HCT116 (cell line): ENCODE data around the gene ARHGEF25. TPM values are rescaled to one million over a fixed set of nuclear protein-coding genes. Genes with fewer than 3 reads are reported as not detected.

Experiments
- ATAC-seq: fragments of 200-7000 bp; cut with Tn5 transposase; 2 replicates; pipeline ENCODE4 v1.9.1; 2020; ENCODE audit warnings: mild to moderate bottlenecking, moderate library complexity
- BruUV-seq: library from RNA; stranded (reverse); fragments of 400-500 nt; replicated peaks from 2 replicates; lab custom pipeline; 2021; lab: Mats Ljungman, UMichigan
- CTCF ChIA-PET: fragments of 300-600 bp; sonication (Branson Sonifier 250); formaldehyde crosslinking; loops from one replicate; lab custom pipeline; 2021; ENCODE audit warnings: antibody characterized with exemption; lab: Charles Lee
- POLR2A ChIA-PET: fragments of 300-600, 350-600 bp; sonication (Branson Sonifier 250); formaldehyde crosslinking; loops from one replicate; lab custom pipeline; 2021; ENCODE audit warnings: antibody characterized with exemption; lab: Charles Lee
- RAD21 ChIA-PET, 2 experiments: fragments of 300-600 bp; sonication (Branson Sonifier 250); formaldehyde crosslinking; loops; one replicate each; lab custom pipeline; 2023; ENCODE audit warnings: low total read pairs in 2 of 2; ENCODE audit not compliant: uncharacterized antibody in 2 of 2, unreplicated experiment in 2 of 2, low non-redundant PET in 1 of 2; lab: Charles Lee
- DNase-seq: peaks from one replicate; pipeline ENCODE4 v3.0.0-alpha.2; 2010; ENCODE audit warnings: low read depth, low spot score
- H2AFZ ChIP-seq: fragments of 200-600 bp; shearing (Covaris generic), sonication (generic); 2 replicates; pipeline ENCODE4 v1.6.1; 2017; ENCODE audit warnings: low read depth, mixed run types, mixed read lengths, antibody characterized with exemption, low read length; ENCODE audit not compliant: poor library complexity, severe bottlenecking
- H3K27ac ChIP-seq: 2 replicates; pipeline ENCODE4 v1.5.1; 2012; ENCODE audit warnings: low read depth, low read length
- H3K27me3 ChIP-seq: fragments of 200-600 bp; sonication (generic); 2 replicates; pipeline ENCODE4 v1.6.1; 2016; ENCODE audit warnings: mixed run types, low read length, mixed read lengths; ENCODE audit not compliant: insufficient read depth
- H3K36me3 ChIP-seq, 2 experiments: fragments of 200-500 bp in 1 of 2; fragments of 200-600 bp in 1 of 2; sonication (Bioruptor generic) in 1 of 2; sonication (generic) in 1 of 2; 2 replicates each; pipeline versions ENCODE4 v1.5.1 to v1.6.1; 2014 to 2016; ENCODE audit warnings: low read length in 2 of 2, inconsistent platforms in 1 of 2, mixed read lengths in 1 of 2, mixed run types in 1 of 2; ENCODE audit not compliant: insufficient read depth in 2 of 2, control insufficient read depth in 1 of 2
- H3K4me1 ChIP-seq, 2 experiments: fragments of 200-600 bp in 1 of 2; sonication (generic) in 1 of 2; 2 replicates each; pipeline versions ENCODE4 v1.5.1 to v1.6.1; 2012 to 2017; ENCODE audit warnings: low read length in 2 of 2, inconsistent platforms in 1 of 2, mild to moderate bottlenecking in 1 of 2, mixed read lengths in 1 of 2, mixed run types in 1 of 2, moderate library complexity in 1 of 2; ENCODE audit not compliant: insufficient read depth in 2 of 2, control insufficient read depth in 1 of 2
- H3K4me2 ChIP-seq: fragments of 200-600 bp; sonication (generic); 2 replicates; pipeline ENCODE4 v1.6.1; 2017; ENCODE audit warnings: mixed run types, low read length, mixed read lengths
- H3K4me3 ChIP-seq, 2 experiments: fragments of 200-600 bp in 1 of 2; sonication (generic) in 1 of 2; replicated peaks in 1 of 2; 2 replicates each; pipeline ENCODE4 v1.5.1; 2011 to 2016; ENCODE audit warnings: low read length in 2 of 2, control low read depth in 1 of 2, low read depth in 1 of 2, mild to moderate bottlenecking in 1 of 2, mixed read lengths in 1 of 2, mixed run types in 1 of 2
- H3K79me2 ChIP-seq: fragments of 200-600 bp; sonication (generic); 2 replicates; pipeline ENCODE4 v1.6.1; 2017; ENCODE audit warnings: mild to moderate bottlenecking, mixed run types, low read length, moderate library complexity, mixed read lengths; ENCODE audit not compliant: insufficient read depth
- H3K9ac ChIP-seq: fragments of 200-600 bp; sonication (generic); 2 replicates; pipeline ENCODE4 v1.6.1; 2016; ENCODE audit warnings: low read length, mixed read lengths
- H3K9me2 ChIP-seq: fragments of 200-600 bp; sonication (generic), shearing (Covaris generic); 2 replicates; pipeline ENCODE4 v1.6.1; 2017; ENCODE audit warnings: mixed run types, mild to moderate bottlenecking, moderate library complexity; ENCODE audit not compliant: insufficient read depth
- H3K9me3 ChIP-seq, 2 experiments: fragments of 200-500 bp in 1 of 2; fragments of 200-600 bp in 1 of 2; sonication (Bioruptor generic) in 1 of 2; sonication (generic) in 1 of 2; 2 replicates each; pipeline ENCODE4 v1.6.1; 2014 to 2017; ENCODE audit warnings: low read length in 2 of 2, mixed read lengths in 2 of 2, inconsistent platforms in 1 of 2, low read depth in 1 of 2, mild to moderate bottlenecking in 1 of 2, mixed run types in 1 of 2, moderate library complexity in 1 of 2; ENCODE audit not compliant: control insufficient read depth in 1 of 2, insufficient read depth in 1 of 2
- H4K20me1 ChIP-seq: fragments of 200-600 bp; sonication (generic), shearing (Covaris generic); 2 replicates; pipeline ENCODE4 v1.6.1; 2017; ENCODE audit warnings: mixed run types, mild to moderate bottlenecking, moderate library complexity; ENCODE audit not compliant: insufficient read depth
- CBX3 ChIP-seq: IDR thresholded peaks from 2 replicates; pipeline ENCODE4 v1.6.1; 2012; ENCODE audit warnings: low read depth
- EGR1 ChIP-seq: IDR thresholded peaks from 2 replicates; pipeline ENCODE4 v1.6.1; 2012; ENCODE audit warnings: low read depth
- EZH2 ChIP-seq: fragments of 200-600 bp; sonication (generic); IDR thresholded peaks from 2 replicates; pipeline ENCODE4 v1.6.1; 2017; ENCODE audit warnings: antibody characterized with exemption, mixed run types
- EZH2phosphoT487 ChIP-seq: fragments of 200-600 bp; IDR thresholded peaks from 2 replicates; pipeline ENCODE4 v1.6.1; 2018; ENCODE audit warnings: antibody characterized with exemption, borderline replicate concordance
- FOSL1 ChIP-seq: IDR thresholded peaks from 2 replicates; pipeline ENCODE4 v1.6.1; 2012; ENCODE audit warnings: low read depth
- POLR2AphosphoS5 ChIP-seq: IDR thresholded peaks from 2 replicates; pipeline ENCODE4 v1.6.1; 2011; ENCODE audit warnings: mild to moderate bottlenecking, low read depth, low read length, moderate library complexity
- RAD21 ChIP-seq: IDR thresholded peaks from 2 replicates; pipeline ENCODE4 v1.6.1; 2012; ENCODE audit warnings: low read depth, mild to moderate bottlenecking
- SRF ChIP-seq: IDR thresholded peaks from 2 replicates; pipeline ENCODE4 v1.6.1; 2012; ENCODE audit warnings: low read depth
- TCF7L2 ChIP-seq: IDR thresholded peaks from 2 replicates; pipeline ENCODE4 v1.7.0; 2011; ENCODE audit warnings: borderline replicate concordance, inconsistent platforms; ENCODE audit not compliant: insufficient read depth, insufficient read length; ENCODE audit errors: extremely low read depth
- YY1 ChIP-seq: IDR thresholded peaks from 2 replicates; pipeline ENCODE4 v1.6.1; 2011; ENCODE audit warnings: low read length, low read depth, moderate library complexity, mild to moderate bottlenecking; ENCODE audit not compliant: insufficient replicate concordance; ENCODE audit errors: extremely low read depth
- ZNF274 ChIP-seq: fragments of 200-500 bp; sonication (Bioruptor generic); IDR thresholded peaks from 2 replicates; pipeline ENCODE4 v1.6.1; 2014; ENCODE audit warnings: mild to moderate bottlenecking, low read depth, low read length, inconsistent platforms
- intact Hi-C: fragments of 100-400 bp; cut with micrococcal nuclease; formaldehyde crosslinking; loops from 2 replicates; pipeline ENCODE4 v1.10.0; 2022
- total RNA-seq: library from RNA; stranded (reverse); gene quantifications from one replicate; pipeline ENCODE4 v1.2.1, GENCODE V29; 2021; ENCODE audit not compliant: unreplicated experiment
- TF ChIP-seq, protein P1 (sequence below): IDR thresholded peaks from 2 replicates; pipeline ENCODE4 v1.6.1; 2012
- TF ChIP-seq, protein P2 (sequence below): IDR thresholded peaks from 2 replicates; pipeline ENCODE4 v1.6.1; 2012; ENCODE audit warnings: low read depth

Gene ARHGEF25
- total RNA-seq, 1 experiment from 2014 or later: 3.6 TPM

DNA sequence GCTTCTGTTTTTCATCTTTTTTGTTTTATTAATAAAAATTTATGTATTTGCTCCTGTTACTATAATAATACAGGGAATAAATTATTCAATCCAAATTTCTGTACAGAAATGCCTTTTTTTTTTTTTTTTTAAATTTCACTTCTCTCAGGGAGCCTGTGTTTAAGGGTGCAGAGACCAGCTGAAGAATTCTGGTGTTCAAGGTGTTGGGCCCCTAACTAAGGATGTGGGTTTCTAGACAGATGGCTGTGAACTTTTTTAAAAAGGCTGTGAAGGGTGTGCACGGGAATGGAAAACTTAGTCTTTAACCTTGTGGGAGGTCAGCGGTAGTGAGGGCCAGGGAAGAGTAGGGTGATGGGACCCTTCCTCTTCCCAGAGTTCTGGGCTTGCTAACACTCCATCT, 7.9 kb upstream of the ARHGEF25 start:
- intact Hi-C loops: no loop called here
- no peaks in the 10 kb centered on the region for H4K20me1 ChIP-seq
- H3K4me1 ChIP-seq: peaks cover 2 to 6% of the 10 kb centered on the region in 2 experiments; a peak in 2 of 4 replicates
- ChIA-PET RAD21 (no interaction called here), POLR2A (no interaction called here), CTCF (interaction anchor here (1.7 kb wide), 1 partner anchor 20 kb away, joined by 5 read pairs; no protein-coding TSS in a partner anchor)
- H3K27me3 ChIP-seq: no peaks in the 10 kb centered on the region
- no peak overlapping the region for H3K27ac ChIP-seq
- DNase-seq: no peak
- H3K9me2 ChIP-seq: no peaks in the 10 kb centered on the region
- H3K4me3 ChIP-seq: no peak overlapping the region
- H3K9ac ChIP-seq: no peak overlapping the region
- TF ChIP-seq YY1 (no peak), TCF7L2 (no peak), FOSL1 (no peak), EZH2 (no peak), EZH2phosphoT487 (no peak), RAD21 (no peak)
- ATAC-seq: no peak
- no peaks in the 10 kb centered on the region for H3K79me2 ChIP-seq
- BruUV-seq: no TSS peak
- peaks cover 12 to 17% of the 10 kb centered on the region in 2 experiments; a peak in 3 of 4 replicates for H3K36me3 ChIP-seq
- H3K4me2 ChIP-seq: no peak overlapping the region
- no peak overlapping the region for H2AFZ ChIP-seq
- no peaks in the 10 kb centered on the region for H3K9me3 ChIP-seq

DNA sequence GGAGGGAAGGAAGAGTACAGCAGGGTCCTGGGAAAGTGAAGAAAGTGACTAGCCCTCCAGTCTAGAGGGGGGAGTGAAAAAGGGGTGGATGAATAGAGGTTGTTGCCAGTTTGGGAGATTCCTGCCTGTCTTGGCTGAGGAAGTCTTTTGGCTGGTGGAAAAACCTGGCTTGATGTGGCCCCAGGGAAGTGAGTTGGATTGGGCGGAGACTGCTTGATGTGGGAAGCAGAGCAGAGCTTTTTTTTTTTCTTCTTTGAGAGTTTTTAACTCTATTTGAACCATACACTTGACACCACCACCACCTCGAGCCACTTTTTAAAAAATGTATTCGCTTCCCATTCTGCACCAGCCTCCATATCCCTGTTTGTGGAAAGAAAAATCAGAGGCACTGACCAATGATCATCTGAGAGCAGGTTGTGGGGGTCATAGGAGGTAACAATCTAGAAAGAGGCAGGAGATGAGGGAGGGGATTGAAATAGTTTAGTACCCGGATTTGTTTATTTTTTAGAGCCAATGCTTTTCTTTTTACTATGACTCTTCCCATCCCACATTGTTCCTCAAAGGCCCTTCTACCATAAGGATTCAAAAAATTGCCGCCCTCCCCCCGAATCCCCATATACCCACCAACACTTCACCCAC, 7.3 kb upstream of the ARHGEF25 start:
- H3K36me3 ChIP-seq: peaks cover 11 to 12% of the 10 kb centered on the region in 2 experiments; a peak in 3 of 4 replicates
- no TSS peak for BruUV-seq
- no peaks in the 10 kb centered on the region for H3K79me2 ChIP-seq
- ATAC-seq (no peak), DNase-seq (no peak)
- CTCF ChIA-PET: interaction anchor here (1.7 kb wide), 1 partner anchor 20 kb away, joined by 5 read pairs; no protein-coding TSS in a partner anchor
- H3K4me2 ChIP-seq: no peak overlapping the region
- no peak overlapping the region for H3K4me3 ChIP-seq
- H3K27ac ChIP-seq: no peak overlapping the region
- intact Hi-C loops: no loop called here
- H4K20me1 ChIP-seq: no peaks in the 10 kb centered on the region
- H3K9ac ChIP-seq: no peak overlapping the region
- POLR2A ChIA-PET: no interaction called here
- no peaks in the 10 kb centered on the region for H3K9me2 ChIP-seq
- H3K27me3 ChIP-seq: no peaks in the 10 kb centered on the region
- RAD21 ChIA-PET: no interaction called here
- no peaks in the 10 kb centered on the region for H3K9me3 ChIP-seq
- peaks cover 2 to 6% of the 10 kb centered on the region in 2 experiments; a peak in 2 of 4 replicates for H3K4me1 ChIP-seq
- no peak overlapping the region for H2AFZ ChIP-seq
- no peak for TF ChIP-seq CBX3
- TF ChIP-seq FOSL1: no peak
- no peak for TF ChIP-seq ZNF274
- TF ChIP-seq, protein P1, sequence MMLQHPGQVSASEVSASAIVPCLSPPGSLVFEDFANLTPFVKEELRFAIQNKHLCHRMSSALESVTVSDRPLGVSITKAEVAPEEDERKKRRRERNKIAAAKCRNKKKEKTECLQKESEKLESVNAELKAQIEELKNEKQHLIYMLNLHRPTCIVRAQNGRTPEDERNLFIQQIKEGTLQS: no peak
- no peak for TF ChIP-seq EGR1
- no peak for TF ChIP-seq RAD21
- TF ChIP-seq, protein P2, sequence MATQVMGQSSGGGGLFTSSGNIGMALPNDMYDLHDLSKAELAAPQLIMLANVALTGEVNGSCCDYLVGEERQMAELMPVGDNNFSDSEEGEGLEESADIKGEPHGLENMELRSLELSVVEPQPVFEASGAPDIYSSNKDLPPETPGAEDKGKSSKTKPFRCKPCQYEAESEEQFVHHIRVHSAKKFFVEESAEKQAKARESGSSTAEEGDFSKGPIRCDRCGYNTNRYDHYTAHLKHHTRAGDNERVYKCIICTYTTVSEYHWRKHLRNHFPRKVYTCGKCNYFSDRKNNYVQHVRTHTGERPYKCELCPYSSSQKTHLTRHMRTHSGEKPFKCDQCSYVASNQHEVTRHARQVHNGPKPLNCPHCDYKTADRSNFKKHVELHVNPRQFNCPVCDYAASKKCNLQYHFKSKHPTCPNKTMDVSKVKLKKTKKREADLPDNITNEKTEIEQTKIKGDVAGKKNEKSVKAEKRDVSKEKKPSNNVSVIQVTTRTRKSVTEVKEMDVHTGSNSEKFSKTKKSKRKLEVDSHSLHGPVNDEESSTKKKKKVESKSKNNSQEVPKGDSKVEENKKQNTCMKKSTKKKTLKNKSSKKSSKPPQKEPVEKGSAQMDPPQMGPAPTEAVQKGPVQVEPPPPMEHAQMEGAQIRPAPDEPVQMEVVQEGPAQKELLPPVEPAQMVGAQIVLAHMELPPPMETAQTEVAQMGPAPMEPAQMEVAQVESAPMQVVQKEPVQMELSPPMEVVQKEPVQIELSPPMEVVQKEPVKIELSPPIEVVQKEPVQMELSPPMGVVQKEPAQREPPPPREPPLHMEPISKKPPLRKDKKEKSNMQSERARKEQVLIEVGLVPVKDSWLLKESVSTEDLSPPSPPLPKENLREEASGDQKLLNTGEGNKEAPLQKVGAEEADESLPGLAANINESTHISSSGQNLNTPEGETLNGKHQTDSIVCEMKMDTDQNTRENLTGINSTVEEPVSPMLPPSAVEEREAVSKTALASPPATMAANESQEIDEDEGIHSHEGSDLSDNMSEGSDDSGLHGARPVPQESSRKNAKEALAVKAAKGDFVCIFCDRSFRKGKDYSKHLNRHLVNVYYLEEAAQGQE: no peak
- no peak for TF ChIP-seq POLR2AphosphoS5
- no peak for TF ChIP-seq EZH2phosphoT487
- TF ChIP-seq SRF: no peak
